Heart left ventricle (tissue), 16 donors: Measurements from ENCODE around the gene DTX4. TPM values are rescaled to one million over a fixed set of nuclear protein-coding genes. Genes with fewer than 3 reads are reported as not detected.

Experiments used
- ATAC-seq, 4 donors: fragments of 200-7000 bp; cut with Tn5 transposase; one replicate each; pipeline ENCODE4 v1.9.1; 2020 to 2022; ENCODE audit warnings: moderate library complexity in 4 of 4, mild to moderate bottlenecking in 3 of 4, moderate number of reproducible peaks in 1 of 4
- DNase-seq, 5 donors: peaks; one replicate each; pipeline ENCODE4 v3.0.0-alpha.2; 2020
- H3K27ac ChIP-seq, 12 donors: fragments of 200-600 bp; sonication (generic) in 4 of 12; one replicate each; pipeline versions ENCODE4 v1.5.0 to v1.8.0; 2016 to 2022; ENCODE audit warnings: mild to moderate bottlenecking in 2 of 12
- H3K27me3 ChIP-seq, 9 donors: fragments of 200-600 bp; sonication (generic) in 2 of 9; one replicate each; pipeline versions ENCODE4 v1.5.1 to v1.8.0; 2016 to 2022; ENCODE audit warnings: mild to moderate bottlenecking in 3 of 9
- H3K36me3 ChIP-seq, 9 donors: fragments of 200-600 bp; sonication (generic) in 2 of 9; one replicate each; pipeline versions ENCODE4 v1.5.0 to v1.8.0; 2018 to 2022; ENCODE audit warnings: mild to moderate bottlenecking in 2 of 9
- H3K4me1 ChIP-seq, 12 donors: fragments of 200-600 bp; sonication (generic) in 4 of 12; one replicate each; pipeline versions ENCODE4 v1.5.0 to v1.8.0; 2016 to 2022; ENCODE audit warnings: mild to moderate bottlenecking in 3 of 12
- H3K4me3 ChIP-seq, 12 donors: fragments of 200-600 bp; sonication (generic) in 4 of 12; one replicate each; pipeline versions ENCODE4 v1.5.0 to v1.8.0; 2017 to 2022; ENCODE audit warnings: mild to moderate bottlenecking in 9 of 12, moderate library complexity in 4 of 12
- H3K9me3 ChIP-seq, 12 donors: fragments of 200-600 bp; sonication (generic) in 4 of 12; one replicate each; pipeline versions ENCODE4 v1.5.0 to v1.8.0; 2016 to 2022; ENCODE audit warnings: mild to moderate bottlenecking in 1 of 12
- CTCF ChIP-seq, 12 donors: fragments of 200-600 bp; sonication (generic) in 4 of 12; IDR thresholded peaks; one replicate each; pipeline versions ENCODE4 v1.5.0 to v1.8.0; 2018 to 2022; ENCODE audit warnings: antibody characterized with exemption in 12 of 12, mild to moderate bottlenecking in 5 of 12
- POLR2A ChIP-seq, 2 donors: fragments of 450-650 bp; IDR thresholded peaks; one replicate each; pipeline ENCODE4 v1.6.1; 2017; ENCODE audit warnings: antibody characterized with exemption in 2 of 2, mild to moderate bottlenecking in 2 of 2, moderate library complexity in 2 of 2
- WGBS, 4 donors: extraction: QIAGEN DNeasy Blood & Tissue Kit in 2 of 4; methylation state at CpG; one replicate each; pipeline versions ENCODE4 v1.1.5 to v1.1.7; 2013 to 2018; 5-methylcytosine and 5-hydroxymethylcytosine counted together
- intact Hi-C, 10 donors: fragments of 100-400 bp; cut with DNase I; formaldehyde crosslinking; loops; one replicate each; pipeline versions ENCODE4 v1.11.1 to v1.14.2; 2022
- polyA plus RNA-seq, 2 donors: library from polyadenylated mRNA; stranded (reverse); fragments of 200-250 nt; gene quantifications; one replicate each; pipeline ENCODE4 v1.2.3, GENCODE V29; 2013
- total RNA-seq, 9 donors: library from RNA; depleted of rRNA in 2 of 9; stranded (reverse); fragments of >200 nt in 2 of 9; fragmentation: NEBNext Ultra II Directional in 3 of 9; extraction: Animal tissue kit (Norgen Biotek cat#: 25700) in 3 of 9; gene quantifications; one replicate each; pipeline versions ENCODE4 v1.1.0 to v1.2.4, GENCODE V29; 2016 to 2023
- donor health status: ischemic (EF 13 %, LVEDD 7.1; RV severe dilation, severe dysfunction).
- donor health status: healthy with polysubstance abuse.
- donor health status: DM: no; HTN: yes; CAD: no.
- donor health status: DM: no; HTN: no; CAD: no.
- donor health status: ischemic (EF 25% LVEDD 6.9; RV normal size, moderate dysfunction).
- donor health status: ischemic (EF 25% LVEDD 5.7; RV mildly dilated, moderate dysfunction).
- donor health status: healthy.
- donor health status: DM: yes; HTN: yes; CAD: no.
- donor health status: ischemic (EF 35%, LVEDD 5.7; RV mildly dilated, moderate dysfunction).
- donor health status: nonischemic (EF 11% LVEDD 7.7; RV severe dilation, severe dysfunction).
- donor health status: DM: yes; HTN: yes; CAD: no.
- donor health status: PGD.
- donor health status: ischemic (EF 29% LVEDD 5.4; RV normal size, mild dysfunction).
- donor health status: nonischemic (EF 23%, LVEDD 6.1; RV moderate dilation, normal function).

DTX4 gene
- total and polyA plus RNA-seq, 11 donors = 0.74 to 6.8 (median 1.8) TPM

GRCh38 chr11:59145534-59145933 lies 26.4 kb upstream of the DTX4 start:
- peak overlapping the region in 2 of 12 donors; percentile 89 to 97 for H3K27ac ChIP-seq
- H3K9me3 ChIP-seq = no peaks in the 10 kb centered on the region
- ATAC-seq (no peak), DNase-seq (no peak)
- 75 to 81% (median 76%) methylated on average over 4 of the region's 4 CpGs for WGBS, 4 donors
- H3K27me3 ChIP-seq = no peaks in the 10 kb centered on the region
- peaks cover 0 to 54% (median 19%) of the 10 kb centered on the region in 12 donors for H3K4me1 ChIP-seq
- intact Hi-C loops = loop anchor here in 1 of 10 donors (10.0 kb wide), 1 partner anchor 519 kb away; the partner anchor contains the start of gene PATL1
- H3K36me3 ChIP-seq = peaks cover 0 to 28% (median 11%) of the 10 kb centered on the region in 9 donors
- TF ChIP-seq CTCF (IDR thresholded peaks at IDR 0.05) (no peak), POLR2A (IDR thresholded peaks at IDR 0.05) (no peak)
- H3K4me3 ChIP-seq = peak overlapping the region in 5 of 12 donors; percentile 67 to 89 (median 81)

- Histone ChIP-seq H3K36me3 (peaks cover 0 to 48% (median 17%) of the 10 kb centered on the region in 9 donors), H3K27ac (peak overlapping the region in 1 of 12 donors; percentile 48), H3K9me3 (no peaks in the 10 kb centered on the region), H3K4me1 (peaks cover 0 to 9% (median 0%) of the 10 kb centered on the region in 12 donors), H3K4me3 (no peak overlapping the region), H3K27me3 (no peaks in the 10 kb centered on the region)
- DNase-seq = no peak
- no peak for ATAC-seq
- 93 to 100% (median 98%) methylated on average over 1 of the region's 1 CpG for WGBS, 4 donors
- TF ChIP-seq CTCF (IDR thresholded peaks at IDR 0.05) (no peak), POLR2A (IDR thresholded peaks at IDR 0.05) (no peak)
- intact Hi-C loops = loop anchor here in 5 of 10 donors (10.0 kb wide), 3 partner anchors 57 to 497 kb away; no protein-coding TSS in a partner anchor
These were observed 20.2 kb upstream of the DTX4 start for GRCh38 chr11:59151761-59152160.

GRCh38 chr11:59152312-59152951 lies 19.5 kb upstream of the DTX4 start:
- 91 to 94% (median 93%) methylated on average over 8 of the region's 8 CpGs for WGBS, 4 donors
- intact Hi-C loops = loop anchor here in 5 of 10 donors (10.0 kb wide), 3 partner anchors 58 to 498 kb away; no protein-coding TSS in a partner anchor
- Histone ChIP-seq H3K9me3 (no peaks in the 10 kb centered on the region), H3K27me3 (no peaks in the 10 kb centered on the region), H3K4me1 (peaks cover 0 to 6% (median 0%) of the 10 kb centered on the region in 12 donors), H3K4me3 (peak overlapping the region in 1 of 12 donors; percentile 12), H3K27ac (peak overlapping the region in 1 of 12 donors; percentile 48), H3K36me3 (peaks cover 0 to 45% (median 17%) of the 10 kb centered on the region in 9 donors)
- TF ChIP-seq POLR2A (IDR thresholded peaks at IDR 0.05) (no peak), CTCF (IDR thresholded peaks at IDR 0.05) (no peak)
- DNase-seq (no peak), ATAC-seq (no peak)

- Histone ChIP-seq H3K4me1 (peaks cover 0 to 6% (median 0%) of the 10 kb centered on the region in 12 donors), H3K36me3 (peaks cover 0 to 32% (median 13%) of the 10 kb centered on the region in 9 donors), H3K4me3 (no peak overlapping the region), H3K27me3 (no peaks in the 10 kb centered on the region), H3K9me3 (no peaks in the 10 kb centered on the region), H3K27ac (no peak overlapping the region)
- TF ChIP-seq CTCF (IDR thresholded peaks at IDR 0.05) = no peak
- no peak for TF ChIP-seq POLR2A (IDR thresholded peaks at IDR 0.05)
- no peak for ATAC-seq
- intact Hi-C loops = loop anchor here in 7 of 10 donors (5.0 to 10.0 kb wide), 6 partner anchors 52 to 500 kb away; no protein-coding TSS in a partner anchor
- no peak for DNase-seq
- WGBS, 4 donors = 75 to 79% (median 76%) methylated on average over 5 of the region's 5 CpGs
These were observed 17.3 kb upstream of the DTX4 start for GRCh38 chr11:59154610-59155009.
